Stimulated activated CD8-positive, alpha-beta memory T cell treated with anti-CD3 and anti-CD28 coated beads, Interleukin-15, amount 100 ng/mL, for 4 hours (primary cell): ENCODE data around the gene TFAM.
"Not testable (repeated sequence)": the region's sequence is repeated elsewhere in the genome, so short reads cannot be mapped to it uniquely, and the experiment has no call there.

Experiments
- DNase-seq, 2 donors: peaks; one replicate each; pipeline ENCODE4 v3.0.0-alpha.2; 2020; ENCODE audit warnings: low read depth in 2 of 2

The TFAM gene

DNA sequence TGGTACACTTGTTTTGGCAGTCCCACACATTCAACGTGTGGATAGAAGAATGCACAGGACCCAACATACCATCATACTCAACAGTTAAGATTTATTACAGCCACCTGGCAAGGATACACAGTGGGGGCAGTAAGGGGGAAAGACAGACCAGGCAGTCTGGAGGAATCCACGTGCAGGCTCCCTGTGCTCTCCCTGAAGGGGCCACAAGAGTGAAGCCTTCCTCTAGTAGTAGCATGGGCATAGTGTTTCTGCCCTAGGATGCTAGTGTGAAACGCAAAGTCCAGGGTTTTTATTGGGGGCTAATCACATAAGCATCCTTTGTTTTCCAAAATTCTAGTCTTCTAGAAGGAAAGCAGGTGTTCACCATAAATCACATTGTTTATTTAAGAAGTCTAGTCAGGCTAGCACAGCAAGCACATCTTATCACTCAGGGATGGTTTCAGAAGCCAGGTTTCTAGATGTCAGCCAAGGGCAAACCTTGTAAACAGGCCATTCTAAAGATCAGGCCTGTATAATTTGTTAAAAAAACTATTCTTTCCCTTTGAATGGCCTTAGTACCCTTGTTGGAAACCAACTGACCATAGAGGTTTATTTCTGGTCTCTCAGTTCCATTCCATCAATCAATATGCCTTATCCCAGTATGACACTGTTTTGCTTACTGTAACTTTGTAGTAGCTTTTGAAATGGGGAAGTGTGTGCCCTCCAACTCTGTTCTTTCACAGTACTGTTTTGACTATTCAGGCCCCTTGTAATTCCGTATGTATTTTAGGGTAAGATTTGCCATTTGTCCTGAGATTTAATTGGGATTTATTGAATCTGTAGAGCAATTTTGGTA is 12.4 kb upstream of the TFAM start:
- no peak for DNase-seq

DNA sequence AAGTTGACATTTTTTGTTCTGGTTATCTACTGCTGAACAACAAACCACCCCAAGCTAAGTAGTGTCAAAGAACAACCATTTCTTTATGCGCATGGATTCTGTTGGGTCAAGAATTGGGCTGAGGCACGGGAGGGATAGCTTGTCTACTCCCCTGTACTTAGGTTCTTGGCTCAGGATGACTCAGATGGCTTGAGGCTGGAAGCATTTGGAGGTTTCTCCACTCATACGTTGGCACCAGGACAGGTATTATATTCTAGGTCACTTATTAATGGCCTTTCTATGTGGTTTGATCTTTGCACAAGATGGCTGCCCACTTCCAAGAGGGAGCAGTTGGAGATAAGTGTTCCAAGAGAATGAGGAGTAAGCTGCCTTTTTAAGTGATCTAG is 11.8 kb upstream of the TFAM start:
- DNase-seq = no peak

DNA sequence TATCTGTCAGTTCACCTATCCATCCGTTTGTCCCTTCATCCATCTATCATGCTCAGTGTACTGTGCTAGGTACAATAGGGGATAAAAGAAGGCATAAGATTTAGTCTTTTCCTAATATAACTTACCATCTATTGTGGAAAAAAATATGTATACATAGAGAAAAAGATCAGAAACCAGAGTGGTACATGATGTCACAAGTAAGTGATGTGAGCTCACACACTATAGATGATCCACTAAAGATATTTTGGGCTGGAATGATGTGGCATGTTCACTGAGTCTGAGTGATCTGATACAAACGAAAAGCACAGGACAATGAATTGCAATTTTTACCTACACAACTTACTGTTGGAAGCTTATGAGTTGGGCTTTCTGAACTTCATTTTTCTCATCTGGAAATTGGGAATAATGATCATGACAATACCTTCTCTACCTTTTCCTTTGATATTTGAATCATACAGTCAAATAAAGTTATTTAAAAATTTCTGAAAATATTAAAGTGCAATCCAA is 2.7 kb upstream of the TFAM start:
- DNase-seq = no peak

DNA sequence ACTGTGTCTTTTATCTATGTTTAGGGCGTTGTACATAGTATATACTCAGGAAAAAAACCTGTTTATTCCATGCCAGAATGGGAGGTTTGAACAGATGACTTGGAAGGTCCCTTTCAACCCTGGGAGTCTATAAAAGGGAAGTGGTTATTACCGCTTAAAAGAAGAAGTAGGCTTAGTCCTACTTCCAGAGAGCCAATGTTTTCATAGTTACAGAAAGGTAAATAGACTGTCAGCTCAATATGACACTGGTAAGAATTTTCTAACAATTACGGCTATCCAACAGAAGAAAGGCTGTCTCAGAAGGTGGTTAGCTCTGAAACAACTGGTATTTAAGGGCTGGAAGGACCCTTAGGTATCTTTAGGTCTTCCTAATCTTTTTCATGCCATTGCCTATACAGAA is 1.1 kb upstream of the TFAM start:
- no peak for DNase-seq

GRCh38 chr10:58384544-58384998 is 639 bp upstream of the TFAM start:
- DNase-seq = no peak

DNA sequence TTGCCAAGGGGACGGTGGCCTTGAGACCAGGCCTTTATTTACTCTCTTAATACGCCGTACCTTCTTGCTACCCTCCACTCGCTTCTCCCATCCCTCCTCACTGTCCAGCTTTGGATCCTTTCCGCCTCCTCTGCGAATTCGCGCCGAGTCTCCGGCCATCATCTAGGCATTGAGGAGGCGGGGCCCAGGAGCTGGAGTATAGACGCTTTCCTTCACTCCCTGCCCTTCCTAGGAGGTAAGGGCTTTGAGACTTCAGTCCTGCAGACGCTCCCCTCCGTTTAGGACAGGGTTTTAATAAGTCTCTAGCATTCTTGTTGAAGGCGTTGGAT is 538 bp downstream of the TFAM start:
- no peak for DNase-seq

DNA sequence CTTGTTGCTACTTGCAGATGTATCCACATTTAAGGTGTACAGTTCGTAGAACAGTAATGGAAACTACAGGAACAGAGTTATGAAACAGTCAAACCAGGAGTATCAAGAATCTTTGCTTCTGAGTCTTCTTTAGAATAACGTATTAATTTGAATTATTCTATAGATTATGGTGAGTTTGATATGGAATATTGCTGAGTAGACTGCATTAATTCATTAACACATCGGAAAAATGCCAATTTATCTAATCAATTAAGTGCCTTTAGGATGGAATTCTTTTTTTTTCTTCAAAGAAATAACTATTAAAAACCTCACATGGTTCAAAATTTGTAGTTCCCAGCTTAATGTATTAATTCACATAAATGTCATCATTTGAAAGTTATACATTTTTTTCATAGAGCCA is 3.8 kb downstream of the TFAM start:
- DNase-seq = no peak

GRCh38 chr10:58393317-58393716 is 8.1 kb downstream of the TFAM start:
- no peak for DNase-seq

DNA sequence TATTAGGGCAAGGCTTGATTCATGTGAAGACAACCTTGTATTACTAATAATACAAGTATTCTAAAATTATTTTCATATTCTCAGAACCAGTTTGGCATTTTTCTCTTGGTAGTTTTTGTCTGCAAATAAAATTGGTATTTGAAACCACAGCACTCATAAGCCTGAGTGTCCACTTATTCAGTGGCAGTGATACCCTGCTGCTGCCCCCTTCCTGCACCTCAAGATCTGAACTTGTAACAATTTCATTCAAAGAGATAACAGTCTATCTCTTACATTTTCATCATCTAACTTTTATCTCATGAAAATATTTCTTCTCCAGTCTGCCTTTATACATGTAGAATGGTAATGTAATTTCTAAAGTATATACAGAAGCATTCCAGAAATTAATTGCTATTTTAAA is 9.3 kb downstream of the TFAM start:
- DNase-seq = no peak

- DNase-seq = no peak
Measured at GRCh38 chr10:58396057-58396456, 10.8 kb downstream of the TFAM start.

GRCh38 chr10:58397830-58398229 is 12.6 kb downstream of the TFAM start:
- DNase-seq = no peak

DNA sequence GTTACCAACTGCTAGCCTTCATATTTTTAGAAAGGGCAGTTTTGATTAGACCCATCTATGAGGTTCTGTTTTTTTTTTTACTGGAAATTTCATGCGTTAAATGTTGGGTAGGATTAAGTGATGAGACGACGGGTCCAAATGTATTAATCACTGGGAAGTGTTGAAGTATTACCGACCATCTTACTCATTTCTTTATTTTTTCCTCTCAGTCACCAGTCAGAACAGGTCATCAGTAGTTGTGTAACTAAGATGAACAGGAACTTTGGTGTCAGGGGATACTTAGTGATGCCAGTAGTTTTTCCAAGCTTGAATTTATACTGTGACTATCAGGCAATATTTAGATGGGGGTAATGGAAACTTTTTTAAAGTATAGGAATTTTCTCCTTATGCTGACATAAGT is 14.2 kb downstream of the TFAM start:
- DNase-seq = no peak

GRCh38 chr10:58400609-58401008 is 15.4 kb downstream of the TFAM start:
- DNase-seq = no peak

GRCh38 chr10:58404001-58404400 is 18.8 kb downstream of the TFAM start:
- DNase-seq = no peak

GRCh38 chr10:58409956-58410610 is 24.9 kb downstream of the TFAM start:
- DNase-seq = no peak

- DNase-seq = no peak
Measured at GRCh38 chr10:58412502-58412961, 27.3 kb downstream of the TFAM start.

DNA sequence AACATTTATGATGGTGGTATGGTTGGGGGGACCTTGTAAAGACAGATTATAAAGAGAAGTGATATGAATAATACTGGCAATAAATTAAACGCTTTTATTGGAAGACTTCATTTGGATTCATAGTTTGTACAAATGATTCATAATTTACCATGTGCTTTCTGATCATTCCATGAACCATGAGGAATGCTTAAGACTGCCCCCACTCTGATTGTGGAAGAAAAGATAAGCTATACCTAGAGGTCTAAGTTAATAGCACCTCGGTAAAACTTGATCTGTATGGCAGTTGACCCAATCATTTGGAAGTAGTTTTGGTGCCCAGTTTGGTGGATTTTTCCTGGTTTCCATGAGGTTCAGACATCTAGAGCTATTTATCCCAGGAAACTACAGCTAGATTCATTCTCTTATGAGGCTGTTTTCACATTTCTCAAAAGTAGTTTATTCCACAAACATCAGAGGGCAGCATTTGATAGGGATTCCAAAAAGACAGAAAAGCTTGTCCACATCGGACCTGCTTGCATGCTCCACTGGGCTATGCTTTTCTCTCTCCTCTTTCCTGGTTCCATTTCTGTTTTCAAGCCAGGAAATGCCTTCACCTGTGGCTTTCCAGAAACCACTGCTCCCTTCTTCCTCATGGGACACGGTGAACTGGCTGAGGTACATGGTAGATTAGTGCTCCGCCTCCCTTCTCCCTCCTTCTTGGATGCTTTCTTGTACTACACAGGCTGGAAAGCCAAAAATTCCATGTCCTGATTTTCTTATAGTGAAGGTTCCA is 29.2 kb downstream of the TFAM start:
- no peak for DNase-seq

- DNase-seq = no peak
Measured at GRCh38 chr10:58415757-58416156, 30.5 kb downstream of the TFAM start.

DNA sequence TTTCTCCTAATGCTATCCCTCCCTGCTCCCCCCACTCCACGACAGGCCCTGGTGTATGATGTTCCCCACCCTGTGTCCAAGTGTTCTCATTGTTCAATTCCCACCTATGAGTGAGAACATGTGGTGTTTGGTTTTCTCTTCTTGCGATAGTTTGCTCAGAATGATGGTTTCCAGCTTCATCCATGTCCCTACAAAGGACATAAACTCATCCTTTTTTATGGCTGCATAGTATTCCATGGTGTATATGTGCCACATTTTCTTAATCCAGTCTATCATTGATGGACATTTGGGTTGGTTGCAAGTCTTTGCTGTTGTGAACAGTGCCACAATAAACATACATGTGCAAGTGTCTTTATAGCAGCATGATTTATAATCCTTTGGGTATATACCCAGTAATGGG is 32.7 kb downstream of the TFAM start:
- not testable (repeated sequence) for DNase-seq

DNA sequence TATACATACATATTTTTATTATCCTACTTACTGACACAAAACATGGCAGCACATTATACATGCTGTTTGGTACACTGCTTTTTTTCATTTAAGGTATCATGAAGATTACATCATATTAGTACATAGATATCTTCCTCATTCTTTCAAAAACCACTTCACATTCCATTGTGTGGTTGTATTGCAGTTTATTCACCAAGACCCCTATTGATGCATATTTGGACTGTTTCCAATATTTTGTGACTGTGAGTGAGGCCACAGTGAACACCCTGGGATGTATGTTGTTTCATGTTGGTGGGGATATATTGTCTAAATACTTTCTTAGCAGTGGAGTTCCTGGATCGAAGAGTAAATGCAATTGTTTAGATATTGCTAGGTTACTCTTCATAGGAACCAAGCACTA is 39.0 kb downstream of the TFAM start:
- DNase-seq = no peak

GRCh38 chr10:58428436-58428835 is 43.2 kb downstream of the TFAM start:
- DNase-seq = not testable (repeated sequence)

DNA sequence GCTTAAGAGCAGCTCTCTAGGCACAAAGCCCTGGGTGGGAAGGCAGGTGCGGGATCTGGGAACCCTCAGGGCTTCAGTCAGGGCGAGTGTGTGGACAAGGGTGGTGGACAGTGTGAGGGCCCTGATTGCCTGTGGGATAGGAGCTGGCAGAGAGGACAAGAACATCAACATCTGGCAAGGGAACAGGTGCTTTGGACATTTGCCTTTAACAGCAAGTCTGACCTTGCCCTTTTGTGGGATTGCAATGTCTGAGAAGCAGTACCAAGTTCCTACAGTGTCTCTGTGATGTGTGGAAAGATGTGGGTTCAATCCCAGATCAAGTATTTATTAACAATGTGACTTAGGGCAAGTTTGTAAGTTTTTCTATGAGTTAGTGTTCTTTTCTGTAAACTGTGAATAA is 46.7 kb downstream of the TFAM start:
- DNase-seq = no peak
